Endometrial microvascular endothelial cells (primary cell): ENCODE data around the gene AKAP6. TPM values are rescaled to one million over a fixed set of nuclear protein-coding genes. Genes with fewer than 3 reads are reported as not detected.

Experiments
- in situ Hi-C: cut with HindIII; loops from 2 replicates; pipeline ENCODE4 v1.10.0; 2017; ENCODE audit warnings: low sequenced_read_pairs, low pct_unique_long_range_greater_than_20kb; ENCODE audit errors: inconsistent ontology term
- total RNA-seq: library from RNA; depleted of rRNA; stranded (reverse); fragments of >200 nt; gene quantifications from one replicate; pipeline ENCODE4 v1.2.3, GENCODE V29; 2015; ENCODE audit errors: inconsistent ontology term

Gene AKAP6
- total RNA-seq, 1 donor from 2014 or later: under 0.01 TPM

DNA sequence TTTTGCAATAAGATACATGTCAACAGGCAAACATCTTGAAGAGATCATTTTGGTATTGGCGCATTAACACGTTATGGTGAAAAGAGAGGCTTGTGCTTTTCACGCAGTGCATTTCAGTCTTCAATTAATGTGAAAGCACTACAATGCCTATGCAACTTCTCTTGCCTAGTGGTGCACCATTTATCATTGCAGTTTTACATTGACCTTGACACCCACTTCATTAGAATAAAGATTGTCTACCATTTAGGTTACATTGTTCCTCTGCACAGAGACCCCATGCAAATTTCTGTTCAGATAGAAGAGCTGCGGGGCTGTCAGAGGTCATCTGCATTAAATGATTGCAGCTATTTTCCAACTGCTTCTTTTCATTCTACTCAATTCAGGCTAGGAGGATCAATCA lies 397.4 kb downstream of the AKAP6 start:
- in situ Hi-C loops: no loop called here

DNA sequence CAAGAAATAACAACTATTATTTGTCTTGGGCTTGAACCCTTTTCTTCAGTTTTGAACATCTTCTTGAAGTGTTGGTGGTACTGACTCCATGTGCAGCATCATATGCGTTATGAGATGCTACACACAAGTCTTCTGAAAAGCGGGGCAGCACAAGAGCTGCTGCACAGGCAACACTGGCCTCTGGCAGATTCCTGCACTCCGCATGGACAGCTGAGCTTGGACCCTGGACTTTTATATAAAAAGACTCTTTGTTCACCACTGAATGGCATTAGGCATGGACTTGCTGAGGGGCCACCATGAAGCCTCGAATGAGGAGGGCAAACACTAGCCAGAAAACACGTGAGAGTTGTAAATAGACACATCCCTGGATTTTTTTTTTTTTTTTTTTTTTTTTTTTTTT lies 398.7 kb downstream of the AKAP6 start:
- in situ Hi-C loops: no loop called here

DNA sequence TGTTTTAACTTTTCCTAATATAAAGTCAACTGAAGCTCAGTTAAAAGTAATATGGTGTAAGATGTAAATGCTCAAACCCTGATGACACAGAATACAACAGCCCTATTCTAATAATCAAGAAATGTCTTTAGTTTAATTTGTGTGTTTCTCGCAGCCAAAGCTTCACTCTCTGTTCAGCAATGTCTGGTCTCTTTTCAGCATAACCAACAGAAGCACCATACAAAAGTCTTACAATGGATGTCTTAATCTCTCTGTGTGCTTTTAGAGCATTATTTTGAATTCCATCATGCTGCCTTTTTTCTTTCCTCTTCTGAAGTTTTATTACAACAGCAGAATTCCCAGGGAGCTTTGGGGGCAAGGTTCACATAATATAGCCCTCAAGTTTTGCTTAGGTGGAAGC lies 399.4 kb downstream of the AKAP6 start:
- in situ Hi-C loops: no loop called here

DNA sequence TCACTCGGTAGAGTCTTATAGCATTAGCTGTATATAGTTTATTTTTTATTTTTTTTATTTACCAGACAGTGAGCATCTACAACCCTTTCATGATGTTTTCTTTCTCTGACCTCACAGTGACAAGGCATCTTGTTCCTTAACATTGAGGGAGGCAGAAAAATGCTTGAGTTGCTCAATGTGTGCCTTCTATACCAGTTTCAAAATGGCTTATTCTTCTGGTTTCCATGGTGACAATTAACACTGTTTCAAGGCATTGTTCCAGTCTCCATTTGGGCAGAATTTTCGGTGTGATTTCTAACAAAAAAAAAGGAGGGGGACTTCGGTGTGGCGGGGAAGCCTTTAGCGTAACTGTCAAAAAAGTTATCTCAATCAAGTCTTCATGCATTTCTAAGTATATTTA lies 399.9 kb downstream of the AKAP6 start:
- in situ Hi-C loops: no loop called here

- in situ Hi-C loops: no loop called here
These were observed 402.2 kb downstream of the AKAP6 start for GRCh38 chr14:32731249-32731648.

GRCh38 chr14:32733015-32733414 lies 403.9 kb downstream of the AKAP6 start:
- in situ Hi-C loops: no loop called here

GRCh38 chr14:32734261-32734660 lies 405.2 kb downstream of the AKAP6 start:
- in situ Hi-C loops: no loop called here

- in situ Hi-C loops: no loop called here
These were observed 408.5 kb downstream of the AKAP6 start for GRCh38 chr14:32737621-32738020.

DNA sequence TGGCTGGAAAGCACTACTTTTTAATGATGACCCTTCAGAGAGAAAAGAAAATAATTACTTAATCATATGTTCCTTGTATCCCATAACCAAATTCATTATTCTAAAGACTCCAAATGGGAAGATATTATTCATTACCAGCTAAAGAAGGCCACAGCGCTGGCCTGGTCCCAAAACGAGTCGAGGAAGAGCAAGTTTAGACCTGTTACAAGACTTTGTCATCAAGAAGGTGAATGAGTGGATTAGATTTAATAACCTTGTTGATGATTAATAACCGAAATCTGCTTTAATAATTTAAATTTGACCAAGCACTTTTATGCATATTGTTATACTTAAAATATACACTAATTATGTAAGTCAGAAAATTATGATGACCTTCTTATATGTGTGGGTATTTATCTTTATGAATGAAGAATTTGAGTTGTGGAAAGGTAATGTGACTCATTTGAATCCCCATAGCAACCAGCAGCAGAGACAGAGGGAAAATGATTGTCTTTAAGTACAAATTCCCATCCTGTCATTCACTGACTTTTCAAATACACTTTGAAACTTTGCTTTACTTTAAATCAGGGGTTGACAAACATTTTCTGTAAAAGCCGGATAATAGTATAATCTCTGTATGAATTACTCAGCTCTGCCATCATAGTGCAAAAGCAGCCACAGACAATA lies 409.2 kb downstream of the AKAP6 start:
- in situ Hi-C loops: no loop called here

DNA sequence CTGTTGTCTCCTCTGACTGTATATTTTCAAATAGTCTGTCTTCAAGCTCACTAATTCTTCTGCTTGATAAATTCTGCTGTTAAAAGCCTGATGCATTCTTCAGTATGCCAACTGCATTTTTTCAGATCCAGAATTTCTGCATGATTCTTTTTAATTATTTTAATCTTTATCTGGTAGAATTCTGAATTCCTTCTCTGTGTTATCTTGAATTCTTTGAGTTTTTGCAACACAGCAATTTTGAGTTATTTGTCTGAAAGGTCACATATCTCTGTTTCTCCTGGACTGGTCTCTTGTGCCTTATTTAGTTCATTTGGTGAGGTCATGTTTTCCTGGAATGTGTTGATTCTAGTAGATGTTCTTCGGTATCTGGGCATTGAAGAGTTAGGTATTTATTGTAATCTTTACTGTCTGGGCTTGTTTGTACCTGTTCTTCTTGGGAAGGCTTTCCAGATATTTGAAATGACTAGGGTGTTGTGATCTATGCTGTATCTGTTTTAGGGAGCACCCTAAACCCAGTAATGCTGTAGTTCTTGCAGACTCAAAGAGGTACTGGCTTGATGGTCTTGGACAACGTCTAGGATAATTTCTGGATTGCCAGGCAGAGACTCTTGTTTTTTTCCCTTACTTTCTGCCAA lies 415.8 kb downstream of the AKAP6 start:
- in situ Hi-C loops: no loop called here

DNA sequence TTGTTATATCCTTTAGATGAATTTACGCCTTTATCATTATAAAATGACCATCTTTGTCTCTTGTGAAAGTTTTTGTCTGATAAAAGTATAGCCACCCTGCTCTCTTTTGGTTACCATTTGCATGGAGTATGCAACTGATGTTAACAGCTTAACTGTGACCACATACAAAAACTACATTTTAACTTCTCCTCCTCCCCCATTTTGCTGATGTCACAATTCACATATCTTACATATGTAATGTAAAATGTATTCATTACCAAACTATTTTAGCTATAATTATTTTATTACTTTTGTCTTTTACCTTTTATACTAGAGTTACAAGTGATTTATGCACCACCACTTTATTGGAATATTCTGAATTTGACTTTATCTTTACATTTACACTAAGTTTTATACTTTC lies 425.1 kb downstream of the AKAP6 start:
- in situ Hi-C loops: no loop called here

- in situ Hi-C loops: no loop called here
These were observed 427.1 kb downstream of the AKAP6 start for GRCh38 chr14:32756173-32756572.

- in situ Hi-C loops: no loop called here
These were observed 427.7 kb downstream of the AKAP6 start for GRCh38 chr14:32756775-32757174.

DNA sequence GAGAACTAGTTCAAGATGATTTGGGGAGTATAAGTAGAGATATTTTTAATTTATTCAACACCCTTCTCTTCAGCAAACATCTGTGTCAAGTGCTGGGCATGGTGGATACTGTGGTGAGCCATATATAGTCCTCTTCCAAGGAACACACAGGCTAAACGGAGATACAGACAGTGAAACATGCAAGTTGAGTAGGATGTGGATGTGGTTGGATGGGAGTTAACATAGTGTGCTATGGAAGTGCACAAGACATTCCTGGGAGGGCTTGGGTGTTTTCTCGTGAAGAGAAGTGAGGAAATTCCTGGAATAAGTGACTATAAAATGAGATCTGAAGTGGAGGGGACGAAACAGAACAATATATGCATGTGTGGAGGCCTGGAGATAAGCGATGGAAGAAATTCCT lies 428.5 kb downstream of the AKAP6 start:
- in situ Hi-C loops: no loop called here

DNA sequence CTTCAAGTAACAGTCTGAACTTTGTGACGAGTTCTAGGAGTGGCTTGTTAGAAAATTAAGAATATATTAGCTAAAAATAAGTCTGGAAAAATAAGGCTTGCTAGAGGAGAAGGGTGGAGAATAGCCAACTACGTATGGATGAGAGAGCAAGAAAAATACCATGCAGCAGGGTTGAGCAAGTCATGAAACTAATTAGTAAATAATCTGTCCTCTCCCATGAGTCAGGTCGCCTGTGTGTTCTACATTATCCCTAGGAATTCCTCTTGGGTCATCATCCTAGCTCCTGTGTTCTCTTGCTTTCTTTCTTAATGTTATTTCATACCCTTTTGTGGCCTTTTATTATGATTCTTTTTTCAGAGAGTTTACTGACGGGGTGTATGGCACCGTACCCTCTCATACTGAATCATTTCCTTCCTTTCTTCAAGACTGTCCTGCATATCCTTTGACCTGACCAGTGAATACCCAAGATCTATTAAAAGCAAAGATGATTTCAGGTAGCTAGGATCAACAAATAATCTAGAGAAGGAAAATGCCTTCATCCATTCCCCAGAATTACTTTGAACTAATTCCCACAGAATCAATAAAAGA lies 432.4 kb downstream of the AKAP6 start:
- in situ Hi-C loops: no loop called here

DNA sequence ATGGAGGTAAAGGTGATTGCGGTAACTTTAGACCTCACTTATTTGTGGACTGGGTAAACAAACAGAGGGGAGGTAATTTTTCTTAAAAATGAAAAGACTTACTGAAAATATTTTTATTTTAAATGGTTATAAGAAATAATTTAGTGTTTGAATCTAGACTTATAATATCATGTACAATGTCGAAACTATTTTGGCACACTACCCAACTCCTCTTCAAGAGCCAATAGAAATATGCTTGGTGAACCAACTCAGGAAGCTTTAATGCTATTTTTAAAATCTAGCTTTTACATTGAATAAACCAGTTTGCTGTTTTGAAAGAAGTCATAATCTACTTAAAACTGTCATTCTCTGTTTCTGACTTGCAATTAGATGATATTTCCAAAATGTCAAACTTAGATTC lies 433.8 kb downstream of the AKAP6 start:
- in situ Hi-C loops: no loop called here

DNA sequence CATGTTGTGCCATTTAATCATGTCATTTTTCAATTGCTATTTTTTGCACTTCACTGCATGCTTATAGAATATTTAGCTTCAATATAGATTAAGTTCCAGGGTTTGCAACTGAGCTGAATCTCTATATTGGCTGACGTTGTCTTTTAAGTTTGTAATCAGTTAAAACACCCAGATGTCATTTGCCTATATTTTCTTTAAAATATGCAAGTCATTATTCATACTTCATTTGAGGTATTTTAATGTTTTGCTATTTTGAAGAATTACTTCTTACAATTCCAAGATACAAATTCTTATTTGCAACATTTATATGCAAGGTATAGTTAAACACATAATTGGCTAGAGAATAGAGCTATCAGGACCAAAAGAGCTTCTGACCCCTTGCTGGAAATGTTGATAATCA lies 434.6 kb downstream of the AKAP6 start:
- in situ Hi-C loops: no loop called here

DNA sequence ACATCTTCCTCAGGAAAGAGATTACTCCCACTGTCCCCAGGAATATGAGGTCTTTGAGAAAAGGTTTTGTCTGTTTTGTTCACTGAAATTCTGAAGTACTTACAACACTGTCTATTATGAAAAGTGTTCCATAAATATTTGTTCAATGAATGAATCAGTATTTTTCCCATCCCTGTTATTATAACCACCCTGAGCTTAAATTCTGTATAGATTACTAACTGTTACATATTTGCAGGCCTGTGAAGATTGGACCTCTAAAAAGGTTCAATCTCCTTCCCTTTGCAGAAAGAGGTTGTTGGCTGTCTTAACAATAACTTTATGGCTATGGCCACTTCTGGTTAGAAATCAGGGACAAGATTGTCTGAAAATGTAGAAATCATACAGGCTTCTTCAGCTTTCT lies 435.0 kb downstream of the AKAP6 start:
- in situ Hi-C loops: no loop called here

DNA sequence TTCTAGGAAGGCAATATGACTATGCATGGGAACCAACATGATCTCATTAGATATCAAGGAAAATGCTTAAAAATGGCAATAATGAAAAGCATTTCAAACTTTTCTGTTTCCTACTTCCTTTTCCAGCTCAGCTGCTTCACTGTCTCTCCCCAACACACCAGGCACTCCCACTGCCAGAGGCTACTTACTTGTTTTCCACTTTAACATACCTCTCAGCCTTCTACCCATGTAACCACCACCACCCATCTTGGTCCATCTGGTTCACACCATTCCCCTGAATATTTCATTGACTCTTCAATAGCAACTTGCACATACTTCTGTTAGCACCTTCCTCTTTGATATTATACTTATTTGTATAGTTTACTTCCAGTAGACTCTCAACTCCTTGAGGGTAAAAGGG lies 441.3 kb downstream of the AKAP6 start:
- in situ Hi-C loops: no loop called here

GRCh38 chr14:32774214-32774613 lies 445.1 kb downstream of the AKAP6 start:
- in situ Hi-C loops: no loop called here

DNA sequence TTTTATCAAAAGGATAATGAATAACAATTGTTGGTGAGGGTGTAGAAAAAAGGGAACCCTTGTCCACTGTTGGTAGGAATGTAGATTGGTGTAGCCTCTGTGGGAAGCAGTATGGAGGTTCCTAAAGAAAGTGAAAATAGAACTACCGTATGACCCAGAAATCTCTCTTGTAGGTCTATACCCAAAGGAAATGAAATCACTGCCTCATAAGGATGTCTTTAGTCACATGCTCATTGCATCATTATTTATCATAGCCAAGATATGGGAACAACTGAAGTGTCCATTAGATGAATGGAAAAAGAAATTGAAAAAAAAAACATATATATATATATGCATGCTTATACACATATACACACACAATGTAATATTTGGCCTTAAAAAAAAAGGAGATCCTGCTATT lies 450.7 kb downstream of the AKAP6 start:
- in situ Hi-C loops: no loop called here
